ENCODE results near the gene MATN1. TPM values are rescaled to one million over a fixed set of nuclear protein-coding genes. Genes with fewer than 3 reads are reported as not detected.

The MATN1 gene
- total RNA-seq, 1 experiment from 2014 or later, result 0.12 TPM

- no peak overlapping the region for H3K27ac ChIP-seq (ENCODE audit: low read depth, low read length)
- no peak for TF ChIP-seq SP1 (IDR thresholded peaks at IDR 0.05; ENCODE audit: low read depth)
- TF ChIP-seq ZNF274 (IDR thresholded peaks at IDR 0.05; ENCODE audit: low read depth, low read length), result no peak
- TF ChIP-seq YY1 (IDR thresholded peaks at IDR 0.05; ENCODE audit: extremely low read depth, insufficient replicate concordance, low read depth, low read length), result no peak
- TF ChIP-seq EGR1 (IDR thresholded peaks at IDR 0.05; ENCODE audit: low read depth), result no peak
- TF ChIP-seq ZBTB33 (IDR thresholded peaks at IDR 0.05; ENCODE audit: extremely low read depth, insufficient replicate concordance, low read length), result no peak
- no peak for TF ChIP-seq CTCF (IDR thresholded peaks at IDR 0.05 in 2 of 3, conservative IDR thresholded peaks at IDR 0.05 in 1 of 3; ENCODE audit: borderline replicate concordance in 1 of 3, insufficient read depth in 1 of 3, low read depth in 2 of 3, low read length in 2 of 3)
- TF ChIP-seq, protein P1, sequence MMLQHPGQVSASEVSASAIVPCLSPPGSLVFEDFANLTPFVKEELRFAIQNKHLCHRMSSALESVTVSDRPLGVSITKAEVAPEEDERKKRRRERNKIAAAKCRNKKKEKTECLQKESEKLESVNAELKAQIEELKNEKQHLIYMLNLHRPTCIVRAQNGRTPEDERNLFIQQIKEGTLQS (IDR thresholded peaks at IDR 0.05), result no peak
- no peak for TF ChIP-seq ZFX (IDR thresholded peaks at IDR 0.05)
- no peak for TF ChIP-seq ELF1 (IDR thresholded peaks at IDR 0.05; ENCODE audit: borderline replicate concordance, low read depth)
- TF ChIP-seq CEBPB (IDR thresholded peaks at IDR 0.05; ENCODE audit: low read depth), result no peak
- no peak for TF ChIP-seq POLR2AphosphoS5 (IDR thresholded peaks at IDR 0.05; ENCODE audit: low read depth, low read length)
- TF ChIP-seq SRF (IDR thresholded peaks at IDR 0.05; ENCODE audit: low read depth), result no peak
- H3K9ac ChIP-seq (ENCODE audit: low read length), result no peak overlapping the region
- no peak overlapping the region for H2AFZ ChIP-seq (ENCODE audit: low read depth, low read length, poor library complexity, severe bottlenecking)
- ATAC-seq, result 0 out of 2 replicates have a peak, but pooled peaks have one; percentile 20
- H3K9me2 ChIP-seq (ENCODE audit: insufficient read depth), result no peaks in the 10 kb centered on the region
- no peak overlapping the region for H3K4me3 ChIP-seq (replicated peaks in 1 of 2; ENCODE audit: low read depth in 1 of 2, low read length in 2 of 2)
- no peaks in the 10 kb centered on the region for H4K20me1 ChIP-seq (ENCODE audit: insufficient read depth)
- ChIA-PET RAD21 (ENCODE audit: low non-redundant PET in 1 of 2, low total read pairs in 2 of 2, uncharacterized antibody in 2 of 2, unreplicated experiment in 2 of 2) (no interaction called here), POLR2A (no interaction called here), CTCF (interaction anchor here (0.7 kb wide), 1 partner anchor 26 kb away, joined by 3 read pairs; no protein-coding TSS in a partner anchor)
- no peaks in the 10 kb centered on the region for H3K79me2 ChIP-seq (ENCODE audit: insufficient read depth, low read length)
- no TSS peak for BruUV-seq (replicated peaks)
- peaks cover 0 to 27% of the 10 kb centered on the region in 2 experiments; a peak in 3 of 4 replicates for H3K4me1 ChIP-seq (ENCODE audit: control insufficient read depth in 1 of 2, insufficient read depth in 2 of 2, low read length in 2 of 2)
- no peaks in the 10 kb centered on the region for H3K9me3 ChIP-seq (ENCODE audit: control insufficient read depth in 1 of 2, insufficient read depth in 1 of 2, low read depth in 1 of 2, low read length in 2 of 2)
- H3K27me3 ChIP-seq (ENCODE audit: insufficient read depth, low read length), result no peaks in the 10 kb centered on the region
- intact Hi-C loops (cut with micrococcal nuclease), result no loop called here
- H3K4me2 ChIP-seq (ENCODE audit: low read length), result peak overlapping the region; percentile 30; the same call in 1 of the 2 replicates
- no peak for DNase-seq (ENCODE audit: low read depth, low spot score)
- H3K36me3 ChIP-seq (ENCODE audit: control insufficient read depth in 1 of 2, insufficient read depth in 2 of 2, low read length in 2 of 2), result no peaks in the 10 kb centered on the region
Measured at GRCh38 chr1:30756545-30757351, 33.4 kb upstream of the MATN1 start.
